Caco-2 (cell line): Measurements from ENCODE around the gene KRTAP9-2. TPM values are rescaled to one million over a fixed set of nuclear protein-coding genes. Genes with fewer than 3 reads are reported as not detected.
"Not testable (repeated sequence)": the region's sequence is repeated elsewhere in the genome, so short reads cannot be mapped to it uniquely, and the experiment has no call there.

Experiments used
- BruUV-seq: library from RNA; stranded (reverse); fragments of 400-500 nt; replicated peaks from 2 replicates; lab custom pipeline; 2021; lab: Mats Ljungman, UMichigan
- CTCF ChIA-PET: fragments of 300-600 bp; sonication (Branson Sonifier 250); formaldehyde crosslinking; loops from one replicate; lab custom pipeline; 2022; ENCODE audit warnings: antibody characterized with exemption; lab: Charles Lee
- POLR2A ChIA-PET: fragments of 300-600 bp; sonication (Branson Sonifier 250); formaldehyde crosslinking; loops from one replicate; lab custom pipeline; 2022; ENCODE audit warnings: antibody characterized with exemption; lab: Charles Lee
- DNase-seq, 2 experiments: peaks; one replicate each; pipeline versions ENCODE4 v3.0.0 to v3.0.0-alpha.2; 2020 to 2022
- H3K27me3 ChIP-seq: replicated peaks from 2 replicates; pipeline ENCODE4 v1.6.0; 2011; ENCODE audit warnings: low read length; ENCODE audit not compliant: control insufficient read depth, insufficient read depth
- H3K36me3 ChIP-seq: 2 replicates; pipeline ENCODE4 v1.5.1; 2011; ENCODE audit warnings: low read length; ENCODE audit not compliant: control insufficient read depth, insufficient read depth
- H3K4me1 ChIP-seq: fragments of 250-450 bp; sonication (Bioruptor Pico); 2 replicates; pipeline ENCODE4 v1.5.1; 2020; ENCODE audit warnings: mild to moderate bottlenecking
- H3K4me3 ChIP-seq: 2 replicates; pipeline ENCODE4 v1.5.1; 2011; ENCODE audit warnings: low read depth, mild to moderate bottlenecking, control low read depth, low read length
- H3K9me3 ChIP-seq: fragments of 250-450 bp; sonication (Bioruptor Pico); 2 replicates; pipeline ENCODE4 v1.5.1; 2020; ENCODE audit warnings: mild to moderate bottlenecking, moderate library complexity
- H3K27ac Mint-ChIP-seq: one replicate; pipeline ENCODE4 v1.8.0; 2022; ENCODE audit warnings: mixed read lengths; ENCODE audit not compliant: unreplicated experiment
- H3K27me3 Mint-ChIP-seq: one replicate; pipeline ENCODE4 v1.8.0; 2022; ENCODE audit warnings: mixed read lengths; ENCODE audit not compliant: insufficient read depth, unreplicated experiment
- H3K36me3 Mint-ChIP-seq: one replicate; pipeline ENCODE4 v1.8.0; 2022; ENCODE audit warnings: mild to moderate bottlenecking, mixed read lengths; ENCODE audit not compliant: insufficient read depth, unreplicated experiment
- H3K4me1 Mint-ChIP-seq: one replicate; pipeline ENCODE4 v1.8.0; 2022; ENCODE audit warnings: low read depth, mixed read lengths; ENCODE audit not compliant: unreplicated experiment
- H3K4me3 Mint-ChIP-seq: one replicate; pipeline ENCODE4 v1.8.0; 2022; ENCODE audit warnings: mild to moderate bottlenecking, moderate library complexity, mixed read lengths; ENCODE audit not compliant: unreplicated experiment
- H3K9me3 Mint-ChIP-seq: one replicate; pipeline ENCODE4 v1.8.0; 2022; ENCODE audit warnings: mixed read lengths; ENCODE audit not compliant: unreplicated experiment
- intact Hi-C: fragments of 100-400 bp; cut with micrococcal nuclease; formaldehyde crosslinking; loops from one replicate; pipeline ENCODE4 v1.10.0; 2022; ENCODE audit not compliant: unreplicated experiment
- total RNA-seq: library from RNA; stranded (reverse); gene quantifications from 2 replicates; pipeline ENCODE4 v1.2.3, GENCODE V29; 2022
- TF ChIP-seq, protein P1 (sequence below), 2 experiments: fragments of 200-600 bp in 1 of 2; IDR thresholded peaks; 1 replicate in 1 of 2; 2 replicates in 1 of 2; pipeline versions ENCODE4 v1.5.1 to v1.8.0; 2011 to 2022; ENCODE audit warnings: antibody characterized with exemption in 1 of 2, control low read depth in 1 of 2, inconsistent platforms in 1 of 2, low read depth in 1 of 2, low read length in 1 of 2, mild to moderate bottlenecking in 1 of 2, moderate library complexity in 1 of 2; ENCODE audit not compliant: insufficient read depth in 1 of 2, severe bottlenecking in 1 of 2, unreplicated experiment in 1 of 2

KRTAP9-2 gene
- total RNA-seq, 1 experiment from 2014 or later, result not detected

DNA sequence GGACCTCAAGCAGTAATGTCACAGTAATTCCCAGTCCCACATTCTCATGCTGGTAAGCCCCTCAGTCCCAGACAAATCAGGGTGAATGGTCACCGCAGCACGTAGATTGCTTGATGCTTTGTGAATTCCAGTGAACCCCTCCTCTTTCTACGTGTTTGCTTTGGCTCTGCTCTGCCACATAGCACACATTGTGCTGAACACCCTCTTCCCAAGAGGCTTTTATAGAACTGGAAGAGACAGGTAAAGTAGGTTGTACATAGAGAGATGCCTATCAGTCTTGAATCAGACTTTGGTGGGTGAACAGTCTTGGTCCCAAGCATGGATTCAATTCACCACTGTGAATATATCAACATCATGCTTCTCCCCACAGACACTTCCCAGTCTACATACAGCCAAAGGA, 38.2 kb downstream of the KRTAP9-2 start:
- H3K4me1 Mint-ChIP-seq, result no peaks in the 10 kb centered on the region
- no TSS peak for BruUV-seq
- Histone ChIP-seq H3K9me3 (0 out of 2 replicates have a peak, but pooled peaks cover 4% of the 10 kb centered on the region), H3K4me1 (no peaks in the 10 kb centered on the region), H3K36me3 (no peaks in the 10 kb centered on the region), H3K27me3 (no peaks in the 10 kb centered on the region), H3K4me3 (no peak overlapping the region)
- no peak overlapping the region for H3K27ac Mint-ChIP-seq
- H3K27me3 Mint-ChIP-seq, result no peaks in the 10 kb centered on the region
- no peaks in the 10 kb centered on the region for H3K9me3 Mint-ChIP-seq
- no peaks in the 10 kb centered on the region for H3K36me3 Mint-ChIP-seq
- intact Hi-C loops, result no loop called here
- H3K4me3 Mint-ChIP-seq, result no peak overlapping the region
- TF ChIP-seq, protein P1, sequence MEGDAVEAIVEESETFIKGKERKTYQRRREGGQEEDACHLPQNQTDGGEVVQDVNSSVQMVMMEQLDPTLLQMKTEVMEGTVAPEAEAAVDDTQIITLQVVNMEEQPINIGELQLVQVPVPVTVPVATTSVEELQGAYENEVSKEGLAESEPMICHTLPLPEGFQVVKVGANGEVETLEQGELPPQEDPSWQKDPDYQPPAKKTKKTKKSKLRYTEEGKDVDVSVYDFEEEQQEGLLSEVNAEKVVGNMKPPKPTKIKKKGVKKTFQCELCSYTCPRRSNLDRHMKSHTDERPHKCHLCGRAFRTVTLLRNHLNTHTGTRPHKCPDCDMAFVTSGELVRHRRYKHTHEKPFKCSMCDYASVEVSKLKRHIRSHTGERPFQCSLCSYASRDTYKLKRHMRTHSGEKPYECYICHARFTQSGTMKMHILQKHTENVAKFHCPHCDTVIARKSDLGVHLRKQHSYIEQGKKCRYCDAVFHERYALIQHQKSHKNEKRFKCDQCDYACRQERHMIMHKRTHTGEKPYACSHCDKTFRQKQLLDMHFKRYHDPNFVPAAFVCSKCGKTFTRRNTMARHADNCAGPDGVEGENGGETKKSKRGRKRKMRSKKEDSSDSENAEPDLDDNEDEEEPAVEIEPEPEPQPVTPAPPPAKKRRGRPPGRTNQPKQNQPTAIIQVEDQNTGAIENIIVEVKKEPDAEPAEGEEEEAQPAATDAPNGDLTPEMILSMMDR (IDR thresholded peaks at IDR 0.05; ENCODE audit: insufficient read depth in 1 of 2, low read depth in 1 of 2, low read length in 1 of 2, severe bottlenecking in 1 of 2, unreplicated experiment in 1 of 2), result no peak
- DNase-seq, result no peak
- POLR2A ChIA-PET, result no interaction called here
- CTCF ChIA-PET, result no interaction called here

DNA sequence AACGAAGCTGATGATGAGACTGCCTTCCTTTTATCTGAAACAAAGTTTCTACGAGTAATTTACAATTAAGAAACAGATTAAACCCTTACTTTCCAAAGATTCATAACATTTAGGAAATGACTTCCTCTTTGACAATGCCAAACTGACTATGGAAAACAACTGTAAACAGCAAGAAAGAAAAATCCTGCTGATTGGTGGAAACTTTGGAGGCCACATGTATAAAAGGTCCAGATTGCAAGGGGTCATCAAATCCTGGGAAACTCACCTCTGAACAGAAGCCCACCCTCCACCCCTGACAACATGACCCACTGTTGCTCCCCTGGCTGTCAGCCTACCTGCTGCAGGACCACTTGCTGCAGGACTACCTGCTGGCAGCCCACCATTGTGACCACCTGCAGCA, 38.6 kb downstream of the KRTAP9-2 start, which contains the start of gene KRTAP9-6:
KRTAP9-6 (plus strand) TSS at position 301 of the 400 bp plus-strand sequence; CDS start at position 301, 0 bp downstream.
- no peaks in the 10 kb centered on the region for H3K36me3 ChIP-seq
- CTCF ChIA-PET, result no interaction called here
- no peaks in the 10 kb centered on the region for H3K4me1 ChIP-seq
- intact Hi-C loops, result no loop called here
- POLR2A ChIA-PET, result no interaction called here
- TF ChIP-seq, protein P1 (IDR thresholded peaks at IDR 0.05; ENCODE audit: insufficient read depth in 1 of 2, low read depth in 1 of 2, low read length in 1 of 2, severe bottlenecking in 1 of 2, unreplicated experiment in 1 of 2), result no peak
- Mint-ChIP-seq H3K9me3 (no peaks in the 10 kb centered on the region), H3K4me1 (no peaks in the 10 kb centered on the region), H3K36me3 (no peaks in the 10 kb centered on the region), H3K27me3 (no peaks in the 10 kb centered on the region), H3K4me3 (no peak within 1 kb of the TSS), H3K27ac (no peak within 1 kb of the TSS)
- 0 out of 2 replicates have a peak, but pooled peaks cover 4% of the 10 kb centered on the region for H3K9me3 ChIP-seq
- H3K4me3 ChIP-seq, result no peak within 1 kb of the TSS
- DNase-seq, result no peak
- no TSS peak for BruUV-seq
- no peaks in the 10 kb centered on the region for H3K27me3 ChIP-seq

DNA sequence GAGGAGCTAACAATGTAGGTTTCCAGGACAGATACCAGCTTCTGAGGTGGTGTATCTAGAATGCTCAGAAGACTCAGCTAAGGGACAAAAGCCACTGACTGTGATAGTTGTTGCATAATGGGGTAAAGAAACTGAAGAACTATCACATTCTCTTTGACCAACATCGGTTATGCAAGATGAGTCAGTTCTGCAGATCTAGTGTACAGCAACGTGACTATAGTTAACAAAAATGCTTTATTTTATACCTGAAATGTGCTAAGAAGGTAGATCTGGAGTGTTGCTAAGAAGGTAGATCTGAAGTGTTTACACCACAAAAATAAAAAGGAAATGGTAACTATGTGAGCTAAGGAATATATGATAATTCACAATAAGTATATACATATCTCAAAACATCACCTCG, 41.3 kb downstream of the KRTAP9-2 start:
- no peaks in the 10 kb centered on the region for H3K27me3 Mint-ChIP-seq
- H3K27ac Mint-ChIP-seq, result no peak overlapping the region
- H3K36me3 ChIP-seq, result no peaks in the 10 kb centered on the region
- POLR2A ChIA-PET, result no interaction called here
- no peak overlapping the region for H3K4me3 Mint-ChIP-seq
- TF ChIP-seq, protein P1 (IDR thresholded peaks at IDR 0.05; ENCODE audit: insufficient read depth in 1 of 2, low read depth in 1 of 2, low read length in 1 of 2, severe bottlenecking in 1 of 2, unreplicated experiment in 1 of 2), result no peak
- no peak overlapping the region for H3K4me3 ChIP-seq
- BruUV-seq, result no TSS peak
- no peaks in the 10 kb centered on the region for H3K27me3 ChIP-seq
- no peaks in the 10 kb centered on the region for H3K36me3 Mint-ChIP-seq
- DNase-seq, result no peak
- CTCF ChIA-PET, result no interaction called here
- H3K9me3 ChIP-seq, result 0 out of 2 replicates have a peak, but pooled peaks cover under 1% of the 10 kb centered on the region
- intact Hi-C loops, result no loop called here
- H3K4me1 Mint-ChIP-seq, result no peaks in the 10 kb centered on the region
- H3K4me1 ChIP-seq, result no peaks in the 10 kb centered on the region
- H3K9me3 Mint-ChIP-seq, result no peaks in the 10 kb centered on the region

DNA sequence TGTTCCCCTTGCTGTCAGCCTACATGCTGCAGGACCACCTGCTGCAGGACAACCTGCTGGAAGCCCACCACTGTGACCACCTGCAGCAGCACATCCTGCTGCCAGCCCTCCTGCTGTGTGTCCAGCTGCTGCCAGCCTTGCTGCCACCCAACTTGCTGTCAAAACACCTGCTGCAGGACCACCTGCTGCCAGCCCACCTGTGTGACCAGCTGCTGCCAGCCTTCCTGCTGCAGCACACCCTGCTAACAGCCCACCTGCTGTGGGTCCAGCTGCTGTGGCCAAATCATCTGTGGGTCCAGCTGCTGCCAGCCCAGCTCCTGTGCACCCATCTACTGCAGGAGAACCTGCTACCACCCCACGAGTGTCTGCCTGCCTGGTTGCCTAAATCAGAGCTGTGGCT, 44.9 kb downstream of the KRTAP9-2 start:
- H3K27ac Mint-ChIP-seq, H3K4me3 Mint-ChIP-seq, H3K27me3 ChIP-seq, H3K4me1 Mint-ChIP-seq, H3K36me3 ChIP-seq, H3K9me3 ChIP-seq, H3K9me3 Mint-ChIP-seq, intact Hi-C loops, H3K27me3 Mint-ChIP-seq, CTCF ChIA-PET, H3K36me3 Mint-ChIP-seq, BruUV-seq, H3K4me3 ChIP-seq, H3K4me1 ChIP-seq, DNase-seq, POLR2A ChIA-PET: not testable (repeated sequence)
